HG02970 (cell line): ENCODE data around the gene TAPBP.

ENCODE experiments used
- ATAC-seq: cut with Tn5 transposase; IDR thresholded peaks from one replicate; pipeline ENCODE4 v1.9.1; 2021; ENCODE audit warnings: mild to moderate bottlenecking, moderate library complexity, moderate number of reproducible peaks; ENCODE audit not compliant: unreplicated experiment, low FRiP score

The TAPBP gene

DNA sequence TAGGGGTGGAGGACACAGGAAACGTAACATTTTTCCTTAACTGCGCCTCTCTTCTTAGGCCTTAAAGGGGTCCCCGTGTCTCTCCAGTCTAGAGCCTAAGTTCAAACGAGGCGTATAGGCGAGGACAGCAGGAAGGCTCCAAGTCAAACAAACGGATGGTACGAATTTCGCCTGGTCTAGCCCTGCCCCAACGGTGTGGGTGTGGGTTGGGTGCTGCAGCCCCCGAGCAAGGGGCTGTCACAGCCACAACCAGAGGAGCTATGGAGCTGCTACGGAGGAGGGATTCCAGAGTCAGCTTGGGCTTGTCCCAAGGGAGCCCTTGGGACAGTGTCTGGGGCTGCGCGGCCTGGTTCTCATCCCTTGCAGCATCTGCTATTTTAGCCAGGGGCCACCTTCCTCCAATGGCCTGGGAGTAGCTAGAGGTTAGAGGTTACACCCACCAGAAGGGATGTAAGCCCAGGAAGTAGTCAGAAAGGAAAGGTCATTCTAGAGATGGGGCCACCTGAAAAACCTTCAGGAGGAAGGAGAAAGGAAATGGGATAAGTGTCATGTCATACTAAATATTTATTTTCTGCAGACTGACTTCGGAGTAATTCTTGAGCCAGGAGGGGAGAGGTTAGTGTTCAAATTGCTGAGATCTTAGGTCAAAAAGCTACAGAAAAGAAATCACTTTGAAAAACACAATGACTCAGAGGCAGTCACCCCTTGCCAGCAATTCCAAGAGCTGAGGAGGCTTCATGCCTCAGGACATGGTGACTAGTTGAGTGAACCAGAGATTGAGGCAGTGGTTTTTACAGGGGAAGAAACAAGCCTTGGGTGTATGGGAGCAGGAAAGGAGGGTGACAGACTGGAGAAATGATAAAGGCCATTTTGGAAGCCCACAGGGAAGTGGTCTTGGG lies 63.9 kb downstream of the TAPBP start:
- ATAC-seq = no peak
